Spleen (tissue), 7 donors: Measurements from ENCODE around the gene GCSAM.

Experiments
- CTCF ChIP-seq, 11 experiments: fragments of 200-600 bp in 7 of 11; fragments of 450-650 bp in 4 of 11; sonication (generic) in 4 of 11; IDR thresholded peaks in 8 of 11; conservative IDR thresholded peaks in 3 of 11; 1 replicate in 7 of 11; 2 replicates in 4 of 11; pipeline versions ENCODE4 v1.4.0 to v1.8.0; 2016 to 2021; ENCODE audit warnings: antibody characterized with exemption in 11 of 11, inconsistent platforms in 4 of 11, mild to moderate bottlenecking in 1 of 11
- POLR2A ChIP-seq, 3 donors: fragments of 450-650 bp; IDR thresholded peaks; one replicate each; pipeline ENCODE4 v1.5.1; 2017; ENCODE audit warnings: antibody characterized with exemption in 3 of 3, mild to moderate bottlenecking in 1 of 3
- POLR2AphosphoS5 ChIP-seq, 3 donors: sonication (generic); formaldehyde crosslinking; IDR thresholded peaks; one replicate each; pipeline ENCODE4 v1.5.1; 2017; ENCODE audit warnings: antibody characterized with exemption in 3 of 3
- donor health status: DM: no; HTN: no; CAD: no; lungs with moderate emphysema.
- donor health status: DM: no; HTN: no; CAD: no.
- donor health status: DM: no; HTN: no; CAD: no.

GRCh38 chr3:112117841-112118571, 15.0 kb downstream of the GCSAM start:
- TF ChIP-seq POLR2AphosphoS5 (IDR thresholded peaks at IDR 0.05) (no peak), CTCF (IDR thresholded peaks at IDR 0.05 in 8 of 11, conservative IDR thresholded peaks at IDR 0.05 in 3 of 11) (no peak), POLR2A (IDR thresholded peaks at IDR 0.05) (no peak)
